ENCODE data around the gene INSRR.

Gene INSRR

GRCh38 chr1:156853761-156854160 lies 5.2 kb downstream of the INSRR start:
- peaks cover 8 to 91% (median 50%) of the 10 kb centered on the region in 3 experiments for H3K27me3 ChIP-seq (ENCODE audit: control insufficient read depth in 3 of 3, insufficient read depth in 3 of 3, low read depth in 1 of 3, low read length in 3 of 3)
- peaks cover 6 to 10% of the 10 kb centered on the region in 2 donors for H3K4me1 ChIP-seq (ENCODE audit: control insufficient read depth in 2 of 2, insufficient read depth in 1 of 2, low read depth in 1 of 2, low read length in 2 of 2)
- no peak overlapping the region for H3K4me3 ChIP-seq (ENCODE audit: low read length in 2 of 2)
- H2BK15ac ChIP-seq (ENCODE audit: low read length): peak overlapping the region; percentile 56
- H2AK5ac ChIP-seq (ENCODE audit: low read depth, low read length): peak overlapping the region; percentile 78
- no peak overlapping the region for H3K27ac ChIP-seq (replicated peaks; ENCODE audit: low read length)
- no peak overlapping the region for H2BK5ac ChIP-seq (ENCODE audit: low read length)
- no peak overlapping the region for H3K4me2 ChIP-seq (ENCODE audit: insufficient read depth, low read length, poor library complexity, severe bottlenecking)
- peak overlapping the region; percentile 44 for H3K23ac ChIP-seq (ENCODE audit: low read depth, low read length, poor library complexity)
- H3K18ac ChIP-seq (ENCODE audit: low read length): no peak overlapping the region
- H3K9ac ChIP-seq (ENCODE audit: low read depth, low read length, poor library complexity): no peak overlapping the region
- peak overlapping the region; percentile 8 for H4K8ac ChIP-seq (ENCODE audit: low read depth, low read length)
- no peak overlapping the region for H3K4ac ChIP-seq (ENCODE audit: low read length)
- WGBS, 2 donors (ENCODE audit: extremely low coverage in 2 of 2, insufficient read length in 2 of 2, insufficient replicate concordance in 1 of 2): no CpG with 5 or more reads among the region's 19 CpGs
- H3K9me3 ChIP-seq (replicated peaks in 1 of 2; ENCODE audit: control insufficient read depth in 2 of 2, insufficient read depth in 1 of 2, low read depth in 1 of 2, low read length in 2 of 2): no peaks in the 10 kb centered on the region
- H3K79me1 ChIP-seq (ENCODE audit: low read depth, low read length): no peaks in the 10 kb centered on the region
- H2AFZ ChIP-seq (ENCODE audit: low read length): no peak overlapping the region
- no peak overlapping the region for H2BK12ac ChIP-seq (ENCODE audit: low read length)
- no peak overlapping the region for H4K91ac ChIP-seq (ENCODE audit: low read depth, low read length, poor library complexity)
- H2BK120ac ChIP-seq (ENCODE audit: low read depth, low read length): no peak overlapping the region
- H3K36me3 ChIP-seq (replicated peaks in 1 of 2; ENCODE audit: control insufficient read depth in 2 of 2, insufficient read depth in 2 of 2, low read length in 2 of 2): no peaks in the 10 kb centered on the region
- DNase-seq (ENCODE audit: low spot score): no peak
- peak overlapping the region; percentile 84 for H3K14ac ChIP-seq (ENCODE audit: low read length)

GRCh38 chr1:156852418-156852874 lies 6.5 kb downstream of the INSRR start:
- H3K9ac ChIP-seq (ENCODE audit: low read depth, low read length, poor library complexity): peak overlapping the region; percentile 55
- H3K9me3 ChIP-seq (replicated peaks in 1 of 2; ENCODE audit: control insufficient read depth in 2 of 2, insufficient read depth in 1 of 2, low read depth in 1 of 2, low read length in 2 of 2): no peaks in the 10 kb centered on the region
- no peak overlapping the region for H2BK12ac ChIP-seq (ENCODE audit: low read length)
- H3K23ac ChIP-seq (ENCODE audit: low read depth, low read length, poor library complexity): peak overlapping the region; percentile 77
- H3K4me1 ChIP-seq (ENCODE audit: control insufficient read depth in 2 of 2, insufficient read depth in 1 of 2, low read depth in 1 of 2, low read length in 2 of 2): peaks cover 0 to 5% of the 10 kb centered on the region in 2 donors
- H3K14ac ChIP-seq (ENCODE audit: low read length): no peak overlapping the region
- no peak overlapping the region for H3K4ac ChIP-seq (ENCODE audit: low read length)
- no peak overlapping the region for H3K27ac ChIP-seq (replicated peaks; ENCODE audit: low read length)
- no CpG with 5 or more reads among the region's 9 CpGs for WGBS, 2 donors (ENCODE audit: extremely low coverage in 2 of 2, insufficient read length in 2 of 2, insufficient replicate concordance in 1 of 2)
- H2AK5ac ChIP-seq (ENCODE audit: low read depth, low read length): peak overlapping the region; percentile 98
- H3K79me1 ChIP-seq (ENCODE audit: low read depth, low read length): no peaks in the 10 kb centered on the region
- no peak overlapping the region for H4K91ac ChIP-seq (ENCODE audit: low read depth, low read length, poor library complexity)
- no peak overlapping the region for H2AFZ ChIP-seq (ENCODE audit: low read length)
- peak overlapping the region; percentile 7 for H4K8ac ChIP-seq (ENCODE audit: low read depth, low read length)
- H2BK120ac ChIP-seq (ENCODE audit: low read depth, low read length): no peak overlapping the region
- peaks cover 18 to 91% (median 51%) of the 10 kb centered on the region in 3 experiments for H3K27me3 ChIP-seq (ENCODE audit: control insufficient read depth in 3 of 3, insufficient read depth in 3 of 3, low read depth in 1 of 3, low read length in 3 of 3)
- no peak overlapping the region for H3K4me3 ChIP-seq (ENCODE audit: low read length in 2 of 2)
- DNase-seq (ENCODE audit: low spot score): no peak
- peak overlapping the region; percentile 68 for H2BK5ac ChIP-seq (ENCODE audit: low read length)
- no peak overlapping the region for H3K4me2 ChIP-seq (ENCODE audit: insufficient read depth, low read length, poor library complexity, severe bottlenecking)
- H3K18ac ChIP-seq (ENCODE audit: low read length): peak overlapping the region; percentile 78
- H3K36me3 ChIP-seq (replicated peaks in 1 of 2; ENCODE audit: control insufficient read depth in 2 of 2, insufficient read depth in 2 of 2, low read length in 2 of 2): no peaks in the 10 kb centered on the region
- H2BK15ac ChIP-seq (ENCODE audit: low read length): peak overlapping the region; percentile 64

- peak overlapping the region; percentile 76 for H2BK12ac ChIP-seq (ENCODE audit: low read length)
- no peak overlapping the region for H3K4me3 ChIP-seq (ENCODE audit: low read length in 2 of 2)
- no peak for DNase-seq (ENCODE audit: low spot score)
- H3K4me1 ChIP-seq (ENCODE audit: control insufficient read depth in 2 of 2, insufficient read depth in 1 of 2, low read depth in 1 of 2, low read length in 2 of 2): peaks cover 0 to 5% of the 10 kb centered on the region in 2 donors
- no peaks in the 10 kb centered on the region for H3K79me1 ChIP-seq (ENCODE audit: low read depth, low read length)
- peak overlapping the region; percentile 78 for H3K18ac ChIP-seq (ENCODE audit: low read length)
- peak overlapping the region; percentile 64 for H2BK15ac ChIP-seq (ENCODE audit: low read length)
- peak overlapping the region; percentile 7 for H4K8ac ChIP-seq (ENCODE audit: low read depth, low read length)
- no peaks in the 10 kb centered on the region for H3K9me3 ChIP-seq (replicated peaks in 1 of 2; ENCODE audit: control insufficient read depth in 2 of 2, insufficient read depth in 1 of 2, low read depth in 1 of 2, low read length in 2 of 2)
- no peaks in the 10 kb centered on the region for H3K36me3 ChIP-seq (replicated peaks in 1 of 2; ENCODE audit: control insufficient read depth in 2 of 2, insufficient read depth in 2 of 2, low read length in 2 of 2)
- H3K23ac ChIP-seq (ENCODE audit: low read depth, low read length, poor library complexity): peak overlapping the region; percentile 77
- no peak overlapping the region for H2BK120ac ChIP-seq (ENCODE audit: low read depth, low read length)
- no CpG with 5 or more reads among the region's 17 CpGs for WGBS, 2 donors (ENCODE audit: extremely low coverage in 2 of 2, insufficient read length in 2 of 2, insufficient replicate concordance in 1 of 2)
- peaks cover 19 to 91% (median 52%) of the 10 kb centered on the region in 3 experiments for H3K27me3 ChIP-seq (ENCODE audit: control insufficient read depth in 3 of 3, insufficient read depth in 3 of 3, low read depth in 1 of 3, low read length in 3 of 3)
- no peak overlapping the region for H2AFZ ChIP-seq (ENCODE audit: low read length)
- H2BK5ac ChIP-seq (ENCODE audit: low read length): peak overlapping the region; percentile 68
- no peak overlapping the region for H4K91ac ChIP-seq (ENCODE audit: low read depth, low read length, poor library complexity)
- no peak overlapping the region for H3K14ac ChIP-seq (ENCODE audit: low read length)
- H3K4ac ChIP-seq (ENCODE audit: low read length): peak overlapping the region; percentile 23
- no peak overlapping the region for H3K4me2 ChIP-seq (ENCODE audit: insufficient read depth, low read length, poor library complexity, severe bottlenecking)
- peak overlapping the region; percentile 54 for H3K9ac ChIP-seq (ENCODE audit: low read depth, low read length, poor library complexity)
- peak overlapping the region; percentile 98 for H2AK5ac ChIP-seq (ENCODE audit: low read depth, low read length)
- no peak overlapping the region for H3K27ac ChIP-seq (replicated peaks; ENCODE audit: low read length)
These were observed 7.0 kb downstream of the INSRR start for GRCh38 chr1:156851779-156852417.

- Histone ChIP-seq H2BK15ac (ENCODE audit: low read length) (no peak overlapping the region), H3K4me3 (ENCODE audit: low read length in 2 of 2) (peak overlapping the region in 1 of 2 donors; percentile 19), H4K8ac (ENCODE audit: low read depth, low read length) (no peak overlapping the region), H3K4me2 (ENCODE audit: insufficient read depth, low read length, poor library complexity, severe bottlenecking) (no peak overlapping the region), H4K91ac (ENCODE audit: low read depth, low read length, poor library complexity) (no peak overlapping the region), H3K9ac (ENCODE audit: low read depth, low read length, poor library complexity) (peak overlapping the region; percentile 63), H3K23ac (ENCODE audit: low read depth, low read length, poor library complexity) (peak overlapping the region; percentile 16), H2AFZ (ENCODE audit: low read length) (no peak overlapping the region), H3K18ac (ENCODE audit: low read length) (peak overlapping the region; percentile 78), H2BK12ac (ENCODE audit: low read length) (no peak overlapping the region), H3K4ac (ENCODE audit: low read length) (no peak overlapping the region), H3K27ac (replicated peaks; ENCODE audit: low read length) (no peak overlapping the region), H3K79me1 (ENCODE audit: low read depth, low read length) (no peaks in the 10 kb centered on the region), H2BK5ac (ENCODE audit: low read length) (no peak overlapping the region), H3K4me1 (ENCODE audit: control insufficient read depth in 2 of 2, insufficient read depth in 1 of 2, low read depth in 1 of 2, low read length in 2 of 2) (peaks cover 0 to 10% of the 10 kb centered on the region in 2 donors), H3K14ac (ENCODE audit: low read length) (peak overlapping the region; percentile 63), H3K36me3 (replicated peaks in 1 of 2; ENCODE audit: control insufficient read depth in 2 of 2, insufficient read depth in 2 of 2, low read length in 2 of 2) (no peaks in the 10 kb centered on the region), H2BK120ac (ENCODE audit: low read depth, low read length) (no peak overlapping the region), H2AK5ac (ENCODE audit: low read depth, low read length) (peak overlapping the region; percentile 40), H3K9me3 (replicated peaks in 1 of 2; ENCODE audit: control insufficient read depth in 2 of 2, insufficient read depth in 1 of 2, low read depth in 1 of 2, low read length in 2 of 2) (peaks cover 0 to 3% of the 10 kb centered on the region in 2 donors), H3K27me3 (ENCODE audit: control insufficient read depth in 3 of 3, insufficient read depth in 3 of 3, low read depth in 1 of 3, low read length in 3 of 3) (peaks cover 35 to 100% (median 73%) of the 10 kb centered on the region in 3 experiments)
- no CpG with 5 or more reads among the region's 23 CpGs for WGBS, 2 donors (ENCODE audit: extremely low coverage in 2 of 2, insufficient read length in 2 of 2, insufficient replicate concordance in 1 of 2)
- no peak for DNase-seq (ENCODE audit: low spot score)
These were observed 9.8 kb downstream of the INSRR start for GRCh38 chr1:156849151-156849496.
